Fibroblast of pulmonary artery (primary cell): ENCODE results near the gene HOXB2.

Experiments
- DNase-seq: peaks from one replicate; pipeline ENCODE4 v3.0.0-alpha.2; 2010; ENCODE audit warnings: low read depth
- H3K4me3 ChIP-seq: replicated peaks from 2 replicates; pipeline ENCODE4 v1.5.1; 2011; ENCODE audit warnings: low read depth, mild to moderate bottlenecking, control low read depth, low read length, moderate library complexity
- TF ChIP-seq, protein P1 (sequence below): IDR thresholded peaks from 2 replicates; pipeline ENCODE4 v1.5.1; 2011; ENCODE audit warnings: mild to moderate bottlenecking, control low read depth, low read length, inconsistent platforms; ENCODE audit errors: missing control alignments

HOXB2 gene

DNA sequence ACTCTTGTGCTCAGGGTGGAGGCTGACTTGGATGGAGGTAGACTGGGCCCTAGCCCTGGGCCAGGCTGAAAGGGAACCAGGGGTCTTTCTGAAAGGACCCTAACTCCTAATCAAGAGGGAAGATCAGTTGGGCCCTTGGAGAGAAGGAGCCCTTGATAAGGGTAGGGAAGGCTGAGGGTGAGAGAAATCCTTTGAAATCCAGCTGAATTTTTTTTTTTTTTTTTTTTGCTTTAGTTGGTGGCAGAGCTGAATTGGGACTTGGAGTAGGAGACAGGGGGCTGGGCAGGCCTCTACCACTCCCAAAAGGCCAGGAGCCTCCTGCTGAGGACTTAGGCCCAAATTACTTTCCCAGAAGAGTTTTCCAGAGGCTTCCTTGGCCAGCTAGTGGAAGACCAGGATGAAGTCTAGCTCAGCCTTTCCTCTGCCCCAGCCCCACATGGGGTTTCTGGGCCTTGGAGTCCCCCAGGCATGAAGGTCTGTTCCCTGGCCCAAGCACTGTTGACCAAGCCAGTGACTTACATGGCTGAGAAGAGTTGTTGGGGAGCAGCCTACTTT is 45.8 kb upstream of the HOXB2 start:
- no peak overlapping the region for H3K4me3 ChIP-seq
- DNase-seq: no peak
- TF ChIP-seq, protein P1, sequence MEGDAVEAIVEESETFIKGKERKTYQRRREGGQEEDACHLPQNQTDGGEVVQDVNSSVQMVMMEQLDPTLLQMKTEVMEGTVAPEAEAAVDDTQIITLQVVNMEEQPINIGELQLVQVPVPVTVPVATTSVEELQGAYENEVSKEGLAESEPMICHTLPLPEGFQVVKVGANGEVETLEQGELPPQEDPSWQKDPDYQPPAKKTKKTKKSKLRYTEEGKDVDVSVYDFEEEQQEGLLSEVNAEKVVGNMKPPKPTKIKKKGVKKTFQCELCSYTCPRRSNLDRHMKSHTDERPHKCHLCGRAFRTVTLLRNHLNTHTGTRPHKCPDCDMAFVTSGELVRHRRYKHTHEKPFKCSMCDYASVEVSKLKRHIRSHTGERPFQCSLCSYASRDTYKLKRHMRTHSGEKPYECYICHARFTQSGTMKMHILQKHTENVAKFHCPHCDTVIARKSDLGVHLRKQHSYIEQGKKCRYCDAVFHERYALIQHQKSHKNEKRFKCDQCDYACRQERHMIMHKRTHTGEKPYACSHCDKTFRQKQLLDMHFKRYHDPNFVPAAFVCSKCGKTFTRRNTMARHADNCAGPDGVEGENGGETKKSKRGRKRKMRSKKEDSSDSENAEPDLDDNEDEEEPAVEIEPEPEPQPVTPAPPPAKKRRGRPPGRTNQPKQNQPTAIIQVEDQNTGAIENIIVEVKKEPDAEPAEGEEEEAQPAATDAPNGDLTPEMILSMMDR: no peak

DNA sequence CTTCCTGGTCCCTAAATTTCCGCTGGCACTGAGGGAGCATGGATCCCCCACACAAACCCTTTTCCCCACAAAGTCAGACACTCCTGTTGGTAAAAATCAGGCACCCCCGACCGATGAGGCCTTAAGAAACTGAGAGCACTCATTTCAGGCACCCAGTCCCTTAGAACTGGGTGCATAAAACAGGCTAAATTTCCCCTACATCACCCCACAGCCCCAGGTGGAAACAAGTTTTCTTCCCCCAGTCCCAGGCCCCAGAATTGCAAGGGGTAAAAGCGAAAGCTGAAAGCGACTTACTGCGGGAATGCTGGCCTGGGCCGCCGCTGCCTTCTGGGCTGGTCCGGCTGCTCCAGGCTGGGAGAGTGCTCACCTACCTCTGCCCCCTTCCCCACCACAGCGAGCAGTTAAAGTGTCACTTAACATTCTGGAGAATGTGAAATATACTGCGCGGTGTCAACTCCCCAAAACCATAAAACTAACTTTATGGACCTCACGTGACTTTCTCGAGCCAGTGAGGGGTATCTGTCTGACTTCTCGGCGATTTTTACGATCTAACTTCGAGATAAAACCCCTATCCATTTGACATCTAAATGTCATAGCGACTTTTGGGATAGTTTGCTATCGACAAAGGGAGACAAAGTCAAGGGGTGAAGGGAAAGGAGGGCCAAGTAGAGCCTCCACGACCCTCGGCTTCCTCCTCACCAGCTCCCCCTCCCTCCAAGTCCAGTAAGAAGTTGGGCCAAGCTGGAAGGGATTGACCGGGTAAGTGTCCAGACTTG is 45.1 kb upstream of the HOXB2 start, which contains the start of gene HOXB3:
TSS of gene HOXB3 (minus strand) at position 411 of the 776 bp plus-strand sequence. CDS start 37,767 bp downstream, outside the sequence.
- peak within 1 kb of the TSS; percentile 19 for H3K4me3 ChIP-seq
- TF ChIP-seq, protein P1: no peak
- DNase-seq: no peak

DNA sequence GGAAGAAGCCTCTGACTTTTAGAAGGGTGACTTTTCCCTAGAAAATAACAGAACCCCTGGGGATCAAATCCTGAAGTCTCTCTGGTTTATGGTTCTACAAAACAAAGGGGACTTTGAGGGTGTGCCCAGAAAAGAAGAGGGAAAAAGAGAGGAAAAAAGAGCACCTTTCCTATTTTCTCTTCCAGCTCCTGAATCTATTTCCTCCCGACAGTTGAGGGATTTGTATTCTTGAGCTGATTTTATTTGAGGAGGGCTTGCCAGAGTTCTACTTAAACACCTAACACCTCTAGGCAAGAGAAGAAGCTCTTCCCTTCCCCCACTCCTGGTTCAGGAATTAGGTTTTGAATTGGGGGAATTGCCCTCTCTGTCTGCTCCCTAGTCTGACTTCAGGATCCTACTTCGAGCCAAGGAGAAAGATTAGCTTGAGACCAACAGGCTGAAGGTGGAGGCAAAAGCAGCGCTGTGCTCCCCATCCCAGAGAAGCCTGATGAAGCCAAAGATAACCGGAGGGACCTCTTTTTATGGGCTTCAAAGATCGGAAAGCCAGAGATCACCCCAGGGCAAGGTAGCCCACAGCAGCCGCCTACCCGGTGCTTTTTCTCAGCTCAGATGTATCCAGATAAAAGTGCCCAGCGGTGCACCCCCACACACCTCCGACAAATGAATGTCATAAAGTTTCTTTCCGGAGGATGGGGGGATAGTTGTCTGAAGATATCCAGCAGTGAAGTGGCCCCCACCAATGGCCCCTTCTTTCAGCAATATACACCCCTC is 44.3 kb upstream of the HOXB2 start:
- no peak for DNase-seq
- TF ChIP-seq, protein P1: no peak
- H3K4me3 ChIP-seq: peak overlapping the region; percentile 19

DNA sequence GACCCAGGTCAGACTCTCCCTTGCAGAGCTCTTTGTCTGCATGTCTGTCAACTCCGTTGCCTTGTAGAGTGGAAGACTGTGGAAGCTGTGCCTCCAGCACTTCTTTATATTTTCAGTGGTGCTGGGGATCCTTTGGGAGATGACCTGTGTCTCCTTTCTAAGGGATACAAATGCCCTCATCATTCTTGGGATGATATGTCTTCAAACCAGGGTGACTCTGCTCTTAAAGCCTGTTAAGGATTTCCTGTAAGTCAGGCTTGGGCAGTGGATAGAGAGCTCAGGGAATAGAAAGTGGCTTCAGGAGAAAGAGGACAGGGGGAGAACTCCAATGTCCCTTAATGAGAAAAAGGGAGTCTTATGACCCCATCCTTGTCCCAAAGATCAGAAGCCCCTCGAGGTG is 43.6 kb upstream of the HOXB2 start:
- no peak overlapping the region for H3K4me3 ChIP-seq
- no peak for DNase-seq
- TF ChIP-seq, protein P1: no peak

DNA sequence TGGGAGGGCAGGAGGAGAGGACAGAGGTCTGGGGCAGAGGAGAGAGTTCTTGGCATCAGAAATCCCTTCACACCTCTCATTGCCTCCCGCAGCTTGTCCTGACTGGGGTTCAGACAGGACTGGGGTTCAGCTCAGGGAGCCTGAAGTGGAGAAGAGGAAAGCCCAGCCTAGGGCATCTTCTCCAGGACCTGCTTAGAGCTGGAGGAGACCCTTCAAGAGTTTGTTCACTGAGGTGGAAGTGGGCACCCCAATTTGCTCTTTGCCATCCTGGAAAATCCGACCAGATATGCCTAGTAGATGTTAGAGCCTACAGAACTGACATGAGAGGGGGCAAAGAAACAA is 43.1 kb upstream of the HOXB2 start:
- TF ChIP-seq, protein P1: no peak
- H3K4me3 ChIP-seq: no peak overlapping the region
- DNase-seq: no peak

DNA sequence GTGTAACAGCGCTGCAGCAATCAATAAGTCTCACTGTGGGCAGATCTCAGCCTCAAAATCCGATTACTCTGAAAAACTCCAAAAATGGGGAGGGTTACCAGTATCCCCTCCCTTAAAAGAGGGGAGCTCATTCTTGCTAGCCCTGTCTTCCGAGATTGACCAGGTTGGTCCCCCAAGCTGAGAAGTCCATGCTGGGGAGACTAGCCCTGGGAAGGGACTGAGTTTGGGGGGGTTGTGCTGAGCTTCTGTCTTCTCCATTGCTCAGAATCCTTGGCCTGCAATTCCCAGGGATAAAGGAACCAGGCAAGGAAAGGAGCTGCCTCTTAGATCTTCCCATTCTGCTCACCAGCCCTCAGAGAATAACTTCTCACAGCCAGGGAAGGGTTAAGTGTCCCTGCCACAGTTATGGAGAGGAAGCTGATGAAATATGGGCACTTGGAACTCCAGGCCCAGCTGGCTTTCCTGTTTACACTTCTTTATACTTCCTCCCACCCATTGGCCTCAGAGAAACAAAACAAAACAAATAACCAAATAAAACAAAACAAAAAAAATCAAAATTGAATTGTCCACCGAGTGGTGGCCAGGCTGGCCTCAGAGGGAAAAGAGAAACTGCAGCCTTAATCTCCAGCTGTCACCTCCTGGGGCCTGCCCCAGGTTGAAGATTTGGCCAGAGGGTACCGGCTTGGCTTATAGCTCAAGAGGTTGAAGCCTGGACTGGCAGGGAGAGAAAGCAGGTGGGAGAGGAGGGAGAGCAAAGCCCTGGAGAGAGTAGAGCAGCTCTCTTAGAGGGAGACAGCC is 42.6 kb upstream of the HOXB2 start:
- no peak for DNase-seq
- no peak overlapping the region for H3K4me3 ChIP-seq
- TF ChIP-seq, protein P1: no peak
